ENCODE data around the gene INHBE. TPM values are rescaled to one million over a fixed set of nuclear protein-coding genes. Genes with fewer than 3 reads are reported as not detected.
A peak's percentile ranks its signal among the peaks of the same experiment; 100 is the strongest.

INHBE gene
- total RNA-seq, 1 donor from 2014 or later: not detected

GRCh38 chr12:57470970-57471656, 16.0 kb downstream of the INHBE start:
- DNase-seq: no peak
- no peak for ATAC-seq (ENCODE audit: poor library complexity)
- intact Hi-C loops (cut with DNase I): loop anchor here (10.0 kb wide), 1 partner anchor 154 kb away; no protein-coding TSS in a partner anchor

- DNase-seq: no peak
- ATAC-seq (ENCODE audit: poor library complexity): no peak
- intact Hi-C loops (cut with DNase I): loop anchor here (10.0 kb wide), 1 partner anchor 153 kb away; no protein-coding TSS in a partner anchor
These were observed 16.6 kb downstream of the INHBE start for GRCh38 chr12:57471661-57472060.

- DNase-seq: no peak
- intact Hi-C loops (cut with DNase I): loop anchor here (10.0 kb wide), 1 partner anchor 152 kb away; no protein-coding TSS in a partner anchor
- ATAC-seq (ENCODE audit: poor library complexity): no peak
These were observed 17.3 kb downstream of the INHBE start for GRCh38 chr12:57472391-57472790.

- ATAC-seq (ENCODE audit: poor library complexity): no peak
- no peak for DNase-seq
- intact Hi-C loops (cut with DNase I): loop anchor here (10.0 kb wide), 1 partner anchor 151 kb away; no protein-coding TSS in a partner anchor
These were observed 18.3 kb downstream of the INHBE start for GRCh38 chr12:57473392-57473791.

- intact Hi-C loops (cut with DNase I): loop anchor here (10.0 kb wide), 1 partner anchor 151 kb away; no protein-coding TSS in a partner anchor
These were observed 18.8 kb downstream of the INHBE start for GRCh38 chr12:57473886-57474285.

GRCh38 chr12:57474430-57474829, 19.3 kb downstream of the INHBE start:
- DNase-seq (no peak), ATAC-seq (ENCODE audit: poor library complexity) (no peak)
- intact Hi-C loops (cut with DNase I): loop anchor here (10.0 kb wide), 1 partner anchor 150 kb away; no protein-coding TSS in a partner anchor

More at GRCh38 chr12:57473886-57474285, 18.8 kb downstream of the INHBE start:
- DNase-seq: no peak
- ATAC-seq (ENCODE audit: poor library complexity): no peak

- DNase-seq (no peak), ATAC-seq (ENCODE audit: poor library complexity) (no peak)
- intact Hi-C loops (cut with DNase I): loop anchor here (10.0 kb wide), 1 partner anchor 150 kb away; no protein-coding TSS in a partner anchor
These were observed 19.8 kb downstream of the INHBE start for GRCh38 chr12:57474862-57475261.

GRCh38 chr12:57475271-57476161, 20.4 kb downstream of the INHBE start:
- ATAC-seq (ENCODE audit: poor library complexity): peak; percentile 34

GRCh38 chr12:57476162-57476992, 21.3 kb downstream of the INHBE start:
- intact Hi-C loops (cut with DNase I): loop anchor here (10.0 kb wide), 1 partner anchor 148 kb away; no protein-coding TSS in a partner anchor
- ATAC-seq (ENCODE audit: poor library complexity) (peak; percentile 26), DNase-seq (peak; percentile 64)

More at GRCh38 chr12:57475271-57476161, 20.4 kb downstream of the INHBE start:
- DNase-seq: peak; percentile 64
- intact Hi-C loops (cut with DNase I): loop anchor here (10.0 kb wide), 1 partner anchor 149 kb away; no protein-coding TSS in a partner anchor

GRCh38 chr12:57476993-57477709, 22.0 kb downstream of the INHBE start:
- intact Hi-C loops (cut with DNase I): loop anchor here (10.0 kb wide), 1 partner anchor 148 kb away; no protein-coding TSS in a partner anchor
- DNase-seq (no peak), ATAC-seq (ENCODE audit: poor library complexity) (no peak)

- intact Hi-C loops (cut with DNase I): loop anchor here (10.0 kb wide), 1 partner anchor 147 kb away; no protein-coding TSS in a partner anchor
- ATAC-seq (ENCODE audit: poor library complexity): peak; percentile 40
- DNase-seq: no peak
These were observed 22.9 kb downstream of the INHBE start for GRCh38 chr12:57477710-57478681.

- intact Hi-C loops (cut with DNase I): loop anchor here (10.0 kb wide), 1 partner anchor 146 kb away; no protein-coding TSS in a partner anchor
- DNase-seq: no peak
- no peak for ATAC-seq (ENCODE audit: poor library complexity)
These were observed 23.9 kb downstream of the INHBE start for GRCh38 chr12:57479043-57479375.

GRCh38 chr12:57479376-57480115, 24.4 kb downstream of the INHBE start, which contains the start of gene ARHGAP9:
TSS of gene ARHGAP9 (minus strand) at chr12:57479866. CDS start at chr12:57479406, 460 bp downstream.
- no peak for ATAC-seq (ENCODE audit: poor library complexity)
- intact Hi-C loops (cut with DNase I): loop anchor here (10.0 kb wide), 1 partner anchor 145 kb away; no protein-coding TSS in a partner anchor
- no peak for DNase-seq

- no peak for ATAC-seq (ENCODE audit: poor library complexity)
- intact Hi-C loops (cut with DNase I): no loop called here
- DNase-seq: no peak
These were observed 26.6 kb downstream of the INHBE start for GRCh38 chr12:57481671-57482070.

GRCh38 chr12:57483466-57483865, 28.4 kb downstream of the INHBE start:
- ATAC-seq (ENCODE audit: poor library complexity) (no peak), DNase-seq (no peak)
- intact Hi-C loops (cut with DNase I): no loop called here

- ATAC-seq (ENCODE audit: poor library complexity) (no peak), DNase-seq (no peak)
- intact Hi-C loops (cut with DNase I): no loop called here
These were observed 30.6 kb downstream of the INHBE start for GRCh38 chr12:57485695-57486094.
